Keratinocyte (primary cell): ENCODE results near the gene SPC24. TPM values are rescaled to one million over a fixed set of nuclear protein-coding genes. Genes with fewer than 3 reads are reported as not detected.
"Not testable (repeated sequence)": the region's sequence is repeated elsewhere in the genome, so short reads cannot be mapped to it uniquely, and the experiment has no call there.

ENCODE experiments used
- DNase-seq: peaks from one replicate; pipeline ENCODE4 v3.0.0-alpha.2; 2011; ENCODE audit warnings: low read depth, missing footprints, low spot score
- FAIRE-seq: peaks from 2 replicates; lab custom pipeline; 2011; peaks lifted over from hg19 to GRCh38; lab: Jason Lieb, UNC
- H2AFZ ChIP-seq: 2 replicates; pipeline ENCODE4 v1.6.0; 2012; ENCODE audit warnings: low read length, control low read depth, inconsistent platforms; ENCODE audit not compliant: control insufficient read depth
- H3K27ac ChIP-seq: 2 replicates; pipeline ENCODE4 v1.5.1; 2011; ENCODE audit warnings: low read length; ENCODE audit not compliant: control insufficient read depth, insufficient read depth
- H3K27me3 ChIP-seq: 3 replicates; pipeline ENCODE4 v1.6.0; 2011; ENCODE audit warnings: low read length; ENCODE audit not compliant: control insufficient read depth, insufficient read depth; ENCODE audit errors: extremely low read depth
- H3K36me3 ChIP-seq, 2 experiments: 2 replicates in 1 of 2; 3 replicates in 1 of 2; pipeline ENCODE4 v1.5.1; 2011; ENCODE audit warnings: low read length in 2 of 2, mild to moderate bottlenecking in 1 of 2; ENCODE audit not compliant: control insufficient read depth in 2 of 2, insufficient read depth in 2 of 2; ENCODE audit errors: extremely low read depth in 1 of 2
- H3K4me1 ChIP-seq: 3 replicates; pipeline ENCODE4 v1.5.1; 2011; ENCODE audit warnings: low read length; ENCODE audit not compliant: control insufficient read depth, insufficient read depth; ENCODE audit errors: extremely low read depth
- H3K4me2 ChIP-seq: 3 replicates; pipeline ENCODE4 v1.6.0; 2011; ENCODE audit warnings: low read depth, low read length; ENCODE audit not compliant: control insufficient read depth, insufficient read depth; ENCODE audit errors: extremely low read depth
- H3K4me3 ChIP-seq, 3 experiments: fragments of 200-600 bp in 1 of 3; sonication (generic) in 1 of 3; 2 replicates in 2 of 3; 3 replicates in 1 of 3; pipeline ENCODE4 v1.5.1; 2011 to 2016; ENCODE audit warnings: low read length in 3 of 3, mild to moderate bottlenecking in 3 of 3, control low read depth in 2 of 3, inconsistent platforms in 1 of 3, low read depth in 1 of 3, mixed read lengths in 1 of 3, mixed run types in 1 of 3, moderate library complexity in 1 of 3; ENCODE audit not compliant: control insufficient read depth in 2 of 3, insufficient read depth in 2 of 3; ENCODE audit errors: extremely low read depth in 1 of 3
- H3K79me2 ChIP-seq: 2 replicates; pipeline ENCODE4 v1.6.0; 2012; ENCODE audit warnings: low read length; ENCODE audit not compliant: control insufficient read depth, insufficient read depth
- H3K9ac ChIP-seq: 3 replicates; pipeline ENCODE4 v1.6.0; 2011; ENCODE audit warnings: low read length; ENCODE audit not compliant: control insufficient read depth, insufficient read depth; ENCODE audit errors: extremely low read depth
- H3K9me1 ChIP-seq: 3 replicates; pipeline ENCODE4 v1.6.0; 2011; ENCODE audit warnings: low read length; ENCODE audit not compliant: control insufficient read depth, insufficient read depth; ENCODE audit errors: extremely low read depth
- H3K9me3 ChIP-seq: 2 replicates; pipeline ENCODE4 v1.5.1; 2012; ENCODE audit warnings: low read depth, low read length; ENCODE audit not compliant: control insufficient read depth
- H4K20me1 ChIP-seq: 3 replicates; pipeline ENCODE4 v1.6.0; 2011; ENCODE audit warnings: low read length; ENCODE audit not compliant: control insufficient read depth, insufficient read depth; ENCODE audit errors: extremely low read depth
- EZH2 ChIP-seq: IDR thresholded peaks from one replicate; pipeline ENCODE4 v1.6.1; 2012; ENCODE audit warnings: inconsistent platforms, mild to moderate bottlenecking, low read length, moderate library complexity
- dilution Hi-C: fragments of 300-500 bp; cut with MboI; formaldehyde crosslinking; loops from one replicate; pipeline ENCODE4 v1.7.0; 2020; ENCODE audit warnings: low sequenced_read_pairs; ENCODE audit not compliant: extremely low pct_ligation_motif_present
- polyA plus RNA-seq, 5 experiments: library from polyadenylated mRNA; depleted of rRNA in 3 of 5; stranded (reverse) in 3 of 5; stranded (forward) in 1 of 5; unstranded in 1 of 5; fragments of >200 nt; gene quantifications; 1 replicate in 1 of 5; 2 replicates in 3 of 5; 3 replicates in 1 of 5; pipeline versions ENCODE4 v1.2.1 to v1.2.3, GENCODE V29; 2011 to 2012; ENCODE audit warnings: missing spikeins in 2 of 5, low read depth in 1 of 5, low replicate concordance in 1 of 5
- TF ChIP-seq, protein P1 (sequence below), 3 experiments: IDR thresholded peaks in 1 of 3; conservative IDR thresholded peaks in 1 of 3; optimal IDR thresholded peaks in 1 of 3; 2 replicates in 2 of 3; 3 replicates in 1 of 3; pipeline versions ENCODE3 to v1.5.1; 2011; ENCODE audit warnings: low read length in 3 of 3, mild to moderate bottlenecking in 3 of 3, moderate library complexity in 2 of 3, control low read depth in 1 of 3, inconsistent platforms in 1 of 3; ENCODE audit not compliant: insufficient read depth in 2 of 3; ENCODE audit errors: extremely low read depth in 1 of 3

Gene SPC24
- polyA plus RNA-seq, 1 donor (not counting 4 experiments of a cell fraction or from before 2014, with no cell fraction given) = 6.4 TPM

- Histone ChIP-seq H3K27me3 (no peaks in the 10 kb centered on the region), H3K9me3 (no peaks in the 10 kb centered on the region), H3K27ac (no peak overlapping the region), H3K9me1 (no peaks in the 10 kb centered on the region), H3K79me2 (peaks cover 12% of the 10 kb centered on the region), H3K36me3 (peaks cover 44 to 61% of the 10 kb centered on the region in 2 experiments), H4K20me1 (peaks cover 58% of the 10 kb centered on the region), H3K4me2 (no peak overlapping the region), H3K4me1 (no peaks in the 10 kb centered on the region), H3K9ac (no peak overlapping the region), H2AFZ (no peak overlapping the region), H3K4me3 (no peak overlapping the region)
- dilution Hi-C loops = no loop called here
- DNase-seq (no peak), FAIRE-seq (no peak)
- TF ChIP-seq, protein P1, sequence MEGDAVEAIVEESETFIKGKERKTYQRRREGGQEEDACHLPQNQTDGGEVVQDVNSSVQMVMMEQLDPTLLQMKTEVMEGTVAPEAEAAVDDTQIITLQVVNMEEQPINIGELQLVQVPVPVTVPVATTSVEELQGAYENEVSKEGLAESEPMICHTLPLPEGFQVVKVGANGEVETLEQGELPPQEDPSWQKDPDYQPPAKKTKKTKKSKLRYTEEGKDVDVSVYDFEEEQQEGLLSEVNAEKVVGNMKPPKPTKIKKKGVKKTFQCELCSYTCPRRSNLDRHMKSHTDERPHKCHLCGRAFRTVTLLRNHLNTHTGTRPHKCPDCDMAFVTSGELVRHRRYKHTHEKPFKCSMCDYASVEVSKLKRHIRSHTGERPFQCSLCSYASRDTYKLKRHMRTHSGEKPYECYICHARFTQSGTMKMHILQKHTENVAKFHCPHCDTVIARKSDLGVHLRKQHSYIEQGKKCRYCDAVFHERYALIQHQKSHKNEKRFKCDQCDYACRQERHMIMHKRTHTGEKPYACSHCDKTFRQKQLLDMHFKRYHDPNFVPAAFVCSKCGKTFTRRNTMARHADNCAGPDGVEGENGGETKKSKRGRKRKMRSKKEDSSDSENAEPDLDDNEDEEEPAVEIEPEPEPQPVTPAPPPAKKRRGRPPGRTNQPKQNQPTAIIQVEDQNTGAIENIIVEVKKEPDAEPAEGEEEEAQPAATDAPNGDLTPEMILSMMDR (optimal IDR thresholded peaks at IDR 0.05 in 1 of 3, IDR thresholded peaks at IDR 0.05 in 1 of 3, conservative IDR thresholded peaks at IDR 0.05 in 1 of 3; ENCODE audit: extremely low read depth in 1 of 3, insufficient read depth in 2 of 3, low read length in 3 of 3) = peak; percentile 57 to 75 (median 74)
- TF ChIP-seq EZH2 = no peak
These were observed 29.4 kb downstream of the SPC24 start for GRCh38 chr19:11125994-11126685.

GRCh38 chr19:11124157-11124556, 31.4 kb downstream of the SPC24 start:
- H3K9ac ChIP-seq, H3K4me2 ChIP-seq, H3K27me3 ChIP-seq, dilution Hi-C loops, FAIRE-seq, H3K9me3 ChIP-seq, H3K9me1 ChIP-seq, DNase-seq, H2AFZ ChIP-seq, H3K4me1 ChIP-seq, H3K4me3 ChIP-seq, H3K27ac ChIP-seq: not testable (repeated sequence)
- peaks cover 41 to 58% of the 10 kb centered on the region in 2 experiments for H3K36me3 ChIP-seq
- H4K20me1 ChIP-seq = peaks cover 54% of the 10 kb centered on the region
- H3K79me2 ChIP-seq = peaks cover 20% of the 10 kb centered on the region

DNA sequence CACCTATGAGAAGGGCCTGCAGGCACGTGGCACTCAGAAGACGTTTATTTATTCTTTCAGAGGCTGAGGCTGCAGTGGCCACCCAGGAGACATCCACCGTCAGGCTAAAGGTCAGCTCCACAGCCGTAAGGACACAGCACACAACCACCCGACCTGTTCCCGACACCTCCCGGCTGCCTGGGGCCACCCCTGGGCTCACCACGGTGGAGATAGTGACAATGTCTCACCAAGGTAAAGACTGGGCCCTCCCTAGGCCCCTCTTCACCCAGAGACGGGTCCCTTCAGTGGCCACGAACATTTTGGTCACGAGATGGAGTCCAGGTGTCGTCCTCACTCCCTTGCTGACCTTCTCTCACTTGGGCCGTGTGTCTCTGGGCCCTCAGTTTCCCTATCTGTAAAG, 32.5 kb downstream of the SPC24 start:
- no peak for DNase-seq
- H3K4me1 ChIP-seq = no peaks in the 10 kb centered on the region
- FAIRE-seq = no peak
- TF ChIP-seq, protein P1 (optimal IDR thresholded peaks at IDR 0.05 in 1 of 3, IDR thresholded peaks at IDR 0.05 in 1 of 3, conservative IDR thresholded peaks at IDR 0.05 in 1 of 3; ENCODE audit: extremely low read depth in 1 of 3, insufficient read depth in 2 of 3, low read length in 3 of 3) = no peak
- TF ChIP-seq EZH2 = no peak
- no peak overlapping the region for H2AFZ ChIP-seq
- peaks cover 24% of the 10 kb centered on the region for H3K79me2 ChIP-seq
- dilution Hi-C loops = no loop called here
- peaks cover 42 to 54% of the 10 kb centered on the region in 2 experiments for H3K36me3 ChIP-seq
- H3K4me3 ChIP-seq = no peak overlapping the region
- H3K9me3 ChIP-seq = no peaks in the 10 kb centered on the region
- no peak overlapping the region for H3K27ac ChIP-seq
- no peak overlapping the region for H3K9ac ChIP-seq
- peaks cover 54% of the 10 kb centered on the region for H4K20me1 ChIP-seq
- no peak overlapping the region for H3K4me2 ChIP-seq
- peaks cover 4% of the 10 kb centered on the region for H3K9me1 ChIP-seq
- H3K27me3 ChIP-seq = no peaks in the 10 kb centered on the region

DNA sequence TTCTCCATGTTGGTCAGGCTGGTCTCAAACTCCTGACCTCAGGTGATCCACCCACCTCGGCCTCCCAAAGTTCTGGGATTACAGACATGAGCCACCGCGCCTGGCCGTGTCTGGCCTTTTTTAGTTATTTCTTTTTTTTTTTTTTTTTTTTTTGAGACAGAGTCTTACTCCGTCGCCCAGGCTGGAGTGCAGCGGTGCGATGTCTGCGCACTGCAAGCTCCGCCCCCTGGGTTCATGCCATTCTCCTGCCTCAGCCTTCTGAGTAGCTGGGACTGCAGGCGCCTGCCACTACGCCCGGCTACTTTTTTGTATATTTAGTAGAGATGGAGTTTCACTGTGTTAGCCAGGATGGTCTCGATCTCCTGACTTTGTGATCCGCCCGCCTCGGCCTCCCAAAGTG, 33.6 kb downstream of the SPC24 start:
- H3K9ac ChIP-seq, DNase-seq, H3K4me1 ChIP-seq, H3K9me1 ChIP-seq, dilution Hi-C loops, H3K27ac ChIP-seq, H3K4me2 ChIP-seq, H2AFZ ChIP-seq, H3K9me3 ChIP-seq, FAIRE-seq, H3K4me3 ChIP-seq, H3K27me3 ChIP-seq: not testable (repeated sequence)
- H3K79me2 ChIP-seq = peaks cover 26% of the 10 kb centered on the region
- peaks cover 54% of the 10 kb centered on the region for H4K20me1 ChIP-seq
- peaks cover 39 to 56% of the 10 kb centered on the region in 2 experiments for H3K36me3 ChIP-seq
